Measurements from ENCODE around the gene CTR9. TPM values are rescaled to one million over a fixed set of nuclear protein-coding genes. Genes with fewer than 3 reads are reported as not detected.

CTR9 gene
- total and polyA plus RNA-seq, 2 of the 13 experiments (the other 11 are each of a cell fraction or from before 2014, with no cell fraction given): 6.6 to 22.1 TPM

- TF ChIP-seq SP2 (CRISPR knock-in tag; IDR thresholded peaks at IDR 0.05) (peak; percentile 82), ZNF768 (CRISPR knock-in tag; IDR thresholded peaks at IDR 0.05) (peak; percentile 65), ZNF232 (CRISPR knock-in tag; IDR thresholded peaks at IDR 0.05; ENCODE audit: borderline replicate concordance) (peak; percentile 90), BRD4 (CRISPR knock-in tag; IDR thresholded peaks at IDR 0.05) (no peak), ZMYM2 (CRISPR knock-in tag; IDR thresholded peaks at IDR 0.05) (no peak), ZNF567 (CRISPR knock-in tag; IDR thresholded peaks at IDR 0.05; ENCODE audit: borderline replicate concordance) (no peak; the same call in 1 of the 2 replicates), TOE1 (CRISPR knock-in tag; IDR thresholded peaks at IDR 0.05) (no peak; the same call in 1 of the 2 replicates), ZNF790 (CRISPR knock-in tag; IDR thresholded peaks at IDR 0.05; ENCODE audit: borderline replicate concordance) (no peak), SNAI1 (CRISPR knock-in tag; IDR thresholded peaks at IDR 0.05; ENCODE audit: borderline replicate concordance) (peak; percentile 45; the same call in 1 of the 2 replicates), ZNF569 (CRISPR knock-in tag; IDR thresholded peaks at IDR 0.05; ENCODE audit: borderline replicate concordance) (no peak), ZBTB7B (CRISPR knock-in tag; IDR thresholded peaks at IDR 0.05) (no peak; the same call in 1 of the 2 replicates), ZNF674 (CRISPR knock-in tag; IDR thresholded peaks at IDR 0.05; ENCODE audit: low read depth) (no peak), ZNF207 (IDR thresholded peaks at IDR 0.05; ENCODE audit: borderline replicate concordance) (no peak), ZFP82 (CRISPR knock-in tag; IDR thresholded peaks at IDR 0.05; ENCODE audit: borderline replicate concordance) (no peak), NR2F1 (CRISPR knock-in tag; IDR thresholded peaks at IDR 0.05) (no peak), ZNF788 (CRISPR knock-in tag; IDR thresholded peaks at IDR 0.05; ENCODE audit: borderline replicate concordance) (peak; percentile 79; the same call in 1 of the 2 replicates), SRSF1 (optimal IDR thresholded peaks at IDR 0.05; ENCODE audit: low read depth, low read length) (peak; percentile 94), ZNF382 (CRISPR knock-in tag; IDR thresholded peaks at IDR 0.05; ENCODE audit: borderline replicate concordance) (no peak), ZFP36L2 (CRISPR knock-in tag; IDR thresholded peaks at IDR 0.05) (no peak), DPF2 (CRISPR knock-in tag; IDR thresholded peaks at IDR 0.05; ENCODE audit: borderline replicate concordance, low read depth) (no peak), ZBTB8A (CRISPR knock-in tag; IDR thresholded peaks at IDR 0.05; ENCODE audit: borderline replicate concordance, low read depth) (no peak), PRPF4 (IDR thresholded peaks at IDR 0.05; ENCODE audit: low read depth, low read length, poor library complexity, severe bottlenecking) (no peak), ZFP62 (CRISPR knock-in tag; IDR thresholded peaks at IDR 0.05) (no peak), CCAR2 (optimal IDR thresholded peaks at IDR 0.05; ENCODE audit: low read depth, low read length) (no peak)
- TF ChIP-seq, protein P1, sequence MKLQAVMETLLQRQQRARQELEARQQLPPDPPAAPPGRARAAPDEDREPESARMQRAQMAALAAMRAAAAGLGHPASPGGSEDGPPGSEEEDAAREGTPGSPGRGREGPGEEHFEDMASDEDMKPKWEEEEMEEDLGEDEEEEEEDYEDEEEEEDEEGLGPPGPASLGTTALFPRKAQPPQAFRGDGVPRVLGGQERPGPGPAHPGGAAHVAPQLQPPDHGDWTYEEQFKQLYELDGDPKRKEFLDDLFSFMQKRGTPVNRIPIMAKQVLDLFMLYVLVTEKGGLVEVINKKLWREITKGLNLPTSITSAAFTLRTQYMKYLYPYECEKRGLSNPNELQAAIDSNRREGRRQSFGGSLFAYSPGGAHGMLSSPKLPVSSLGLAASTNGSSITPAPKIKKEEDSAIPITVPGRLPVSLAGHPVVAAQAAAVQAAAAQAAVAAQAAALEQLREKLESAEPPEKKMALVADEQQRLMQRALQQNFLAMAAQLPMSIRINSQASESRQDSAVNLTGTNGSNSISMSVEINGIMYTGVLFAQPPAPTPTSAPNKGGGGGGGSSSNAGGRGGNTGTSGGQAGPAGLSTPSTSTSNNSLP (IDR thresholded peaks at IDR 0.05; ENCODE audit: low read depth, low read length): peak; percentile 42; the same call in 1 of the 2 replicates
- TF ChIP-seq, protein P2, sequence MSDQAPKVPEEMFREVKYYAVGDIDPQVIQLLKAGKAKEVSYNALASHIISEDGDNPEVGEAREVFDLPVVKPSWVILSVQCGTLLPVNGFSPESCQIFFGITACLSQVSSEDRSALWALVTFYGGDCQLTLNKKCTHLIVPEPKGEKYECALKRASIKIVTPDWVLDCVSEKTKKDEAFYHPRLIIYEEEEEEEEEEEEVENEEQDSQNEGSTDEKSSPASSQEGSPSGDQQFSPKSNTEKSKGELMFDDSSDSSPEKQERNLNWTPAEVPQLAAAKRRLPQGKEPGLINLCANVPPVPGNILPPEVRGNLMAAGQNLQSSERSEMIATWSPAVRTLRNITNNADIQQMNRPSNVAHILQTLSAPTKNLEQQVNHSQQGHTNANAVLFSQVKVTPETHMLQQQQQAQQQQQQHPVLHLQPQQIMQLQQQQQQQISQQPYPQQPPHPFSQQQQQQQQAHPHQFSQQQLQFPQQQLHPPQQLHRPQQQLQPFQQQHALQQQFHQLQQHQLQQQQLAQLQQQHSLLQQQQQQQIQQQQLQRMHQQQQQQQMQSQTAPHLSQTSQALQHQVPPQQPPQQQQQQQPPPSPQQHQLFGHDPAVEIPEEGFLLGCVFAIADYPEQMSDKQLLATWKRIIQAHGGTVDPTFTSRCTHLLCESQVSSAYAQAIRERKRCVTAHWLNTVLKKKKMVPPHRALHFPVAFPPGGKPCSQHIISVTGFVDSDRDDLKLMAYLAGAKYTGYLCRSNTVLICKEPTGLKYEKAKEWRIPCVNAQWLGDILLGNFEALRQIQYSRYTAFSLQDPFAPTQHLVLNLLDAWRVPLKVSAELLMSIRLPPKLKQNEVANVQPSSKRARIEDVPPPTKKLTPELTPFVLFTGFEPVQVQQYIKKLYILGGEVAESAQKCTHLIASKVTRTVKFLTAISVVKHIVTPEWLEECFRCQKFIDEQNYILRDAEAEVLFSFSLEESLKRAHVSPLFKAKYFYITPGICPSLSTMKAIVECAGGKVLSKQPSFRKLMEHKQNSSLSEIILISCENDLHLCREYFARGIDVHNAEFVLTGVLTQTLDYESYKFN (CRISPR knock-in tag; conservative IDR thresholded peaks at IDR 0.05): peak; percentile 51
Observed at GRCh38 chr11:10750838-10751580, at the start of gene CTR9 (continued).

Measured in HepG2 (cell line).